WTC11 (cell line): Measurements from ENCODE around the gene FBXL7. TPM values are rescaled to one million over a fixed set of nuclear protein-coding genes. Genes with fewer than 3 reads are reported as not detected.
A peak's percentile ranks its signal among the peaks of the same experiment; 100 is the strongest.

ENCODE experiments used
- ATAC-seq: fragments of 200-7000 bp; cut with Tn5 transposase; 2 replicates; pipeline ENCODE4 v1.10.0; 2021; ENCODE audit warnings: mild to moderate bottlenecking, moderate library complexity
- CTCF ChIA-PET: fragments of 300-600 bp; sonication (Branson Sonifier 250); formaldehyde crosslinking; loops from one replicate; lab custom pipeline; 2021; ENCODE audit warnings: antibody characterized with exemption; lab: Charles Lee
- POLR2A ChIA-PET: fragments of 350-600 bp; sonication (Branson Sonifier 250); formaldehyde crosslinking; loops from one replicate; lab custom pipeline; 2021; ENCODE audit warnings: antibody characterized with exemption; lab: Charles Lee
- DNase-seq: peaks from one replicate; pipeline ENCODE4 v3.0.0; 2021; ENCODE audit warnings: low spot score
- H3K27ac Mint-ChIP-seq: 2 replicates; pipeline ENCODE4 v1.8.0; 2021; ENCODE audit warnings: mixed read lengths
- H3K27me3 Mint-ChIP-seq: 2 replicates; pipeline ENCODE4 v1.8.0; 2021; ENCODE audit warnings: low read depth, mild to moderate bottlenecking, moderate library complexity, mixed read lengths
- H3K36me3 Mint-ChIP-seq: 2 replicates; pipeline ENCODE4 v1.8.0; 2021; ENCODE audit warnings: mixed read lengths
- H3K4me1 Mint-ChIP-seq: 2 replicates; pipeline ENCODE4 v1.8.0; 2022; ENCODE audit warnings: mixed read lengths
- H3K4me3 Mint-ChIP-seq: 2 replicates; pipeline ENCODE4 v1.8.0; 2021; ENCODE audit warnings: mild to moderate bottlenecking, moderate library complexity, mixed read lengths
- H3K9me3 Mint-ChIP-seq: 2 replicates; pipeline ENCODE4 v1.8.0; 2021; ENCODE audit warnings: mixed read lengths
- CBFB ChIP-seq: sonication (generic); formaldehyde crosslinking; IDR thresholded peaks from 2 replicates; pipeline ENCODE4 v1.8.1; 2022; ENCODE audit warnings: mild to moderate bottlenecking, low read depth, missing genetic modification reagents
- CREM ChIP-seq: sonication (generic); formaldehyde crosslinking; IDR thresholded peaks from 2 replicates; pipeline ENCODE4 v1.8.1; 2022; ENCODE audit warnings: mild to moderate bottlenecking, missing genetic modification reagents, moderate library complexity
- ESRRA ChIP-seq: sonication (generic); formaldehyde crosslinking; IDR thresholded peaks from 2 replicates; pipeline ENCODE4 v1.8.1; 2022; ENCODE audit warnings: mild to moderate bottlenecking, missing genetic modification reagents, borderline replicate concordance
- FOXJ3 ChIP-seq: sonication (generic); formaldehyde crosslinking; IDR thresholded peaks from 2 replicates; pipeline ENCODE4 v1.9.0; 2021; ENCODE audit warnings: missing genetic modification reagents, mild to moderate bottlenecking, borderline replicate concordance
- MXD4 ChIP-seq: fragments of 250-450 bp; sonication (Bioruptor Pico); IDR thresholded peaks from 2 replicates; pipeline ENCODE4 v1.8.0; 2021; ENCODE audit warnings: mild to moderate bottlenecking, moderate library complexity, borderline replicate concordance
- MYBL2 ChIP-seq: sonication (generic); formaldehyde crosslinking; IDR thresholded peaks from 2 replicates; pipeline ENCODE4 v1.8.1; 2023; ENCODE audit warnings: mild to moderate bottlenecking, moderate library complexity, missing genetic modification reagents
- NFE2L1 ChIP-seq: sonication (generic); formaldehyde crosslinking; IDR thresholded peaks from 2 replicates; pipeline ENCODE4 v1.8.1; 2023; ENCODE audit warnings: missing genetic modification reagents
- NFYB ChIP-seq: sonication (generic); formaldehyde crosslinking; conservative IDR thresholded peaks from 2 replicates; pipeline ENCODE4 v1.8.0; 2022; ENCODE audit warnings: low read depth, missing genetic modification reagents
- PRRX2 ChIP-seq: fragments of 250-450 bp; sonication (Bioruptor Pico); IDR thresholded peaks from 2 replicates; pipeline ENCODE4 v1.8.0; 2021; ENCODE audit warnings: mild to moderate bottlenecking
- SOX15 ChIP-seq: fragments of 250-450 bp; sonication (Bioruptor Pico); IDR thresholded peaks from 2 replicates; pipeline ENCODE4 v1.9.0; 2021; ENCODE audit warnings: mild to moderate bottlenecking
- TCF7 ChIP-seq: sonication (generic); formaldehyde crosslinking; IDR thresholded peaks from 2 replicates; pipeline ENCODE4 v1.8.0; 2022; ENCODE audit warnings: mild to moderate bottlenecking, low read depth, missing genetic modification reagents, moderate library complexity
- ZBTB21 ChIP-seq: sonication (generic); formaldehyde crosslinking; IDR thresholded peaks from 2 replicates; pipeline ENCODE4 v1.8.1; 2023; ENCODE audit warnings: mild to moderate bottlenecking, missing genetic modification reagents, borderline replicate concordance
- ZNF416 ChIP-seq: fragments of 250-450 bp; sonication (Bioruptor Pico); IDR thresholded peaks from 2 replicates; pipeline ENCODE4 v1.9.0; 2021; ENCODE audit warnings: mild to moderate bottlenecking, inconsistent platforms
- ZNF671 ChIP-seq: fragments of 250-450 bp; sonication (Bioruptor Pico); IDR thresholded peaks from 2 replicates; pipeline ENCODE4 v1.8.0; 2021; ENCODE audit warnings: mild to moderate bottlenecking
- total RNA-seq: library from RNA; stranded (reverse); gene quantifications from 3 replicates; pipeline ENCODE4 v1.2.3, GENCODE V29; 2021
- TF ChIP-seq, protein P1 (sequence below): fragments of 200-600 bp; IDR thresholded peaks from 2 replicates; pipeline ENCODE4 v1.8.0; 2022; ENCODE audit warnings: antibody characterized with exemption
- TF ChIP-seq, protein P2 (sequence below): fragments of 250-450 bp; sonication (Bioruptor Pico); IDR thresholded peaks from 2 replicates; pipeline ENCODE4 v1.9.0; 2021; ENCODE audit warnings: moderate library complexity, mild to moderate bottlenecking, inconsistent platforms, borderline replicate concordance
- TF ChIP-seq, protein P3 (sequence below): sonication (generic); formaldehyde crosslinking; conservative IDR thresholded peaks from 2 replicates; pipeline ENCODE4 v1.8.1; 2023; ENCODE audit warnings: mild to moderate bottlenecking, low read depth, missing genetic modification reagents, moderate library complexity
- TF ChIP-seq, protein P4 (sequence below): sonication (generic); formaldehyde crosslinking; IDR thresholded peaks from 2 replicates; pipeline ENCODE4 v1.8.0; 2023; ENCODE audit warnings: missing genetic modification reagents
- TF ChIP-seq, protein P5 (sequence below): sonication (generic); formaldehyde crosslinking; IDR thresholded peaks from 2 replicates; pipeline ENCODE4 v1.8.1; 2022; ENCODE audit warnings: mild to moderate bottlenecking, moderate library complexity, missing genetic modification reagents
- TF ChIP-seq, protein P6 (sequence below): sonication (generic); formaldehyde crosslinking; IDR thresholded peaks from 2 replicates; pipeline ENCODE4 v1.8.1; 2023; ENCODE audit warnings: mild to moderate bottlenecking, missing genetic modification reagents, borderline replicate concordance

Gene FBXL7
- total RNA-seq, 1 experiment from 2014 or later: 13.8 TPM

DNA sequence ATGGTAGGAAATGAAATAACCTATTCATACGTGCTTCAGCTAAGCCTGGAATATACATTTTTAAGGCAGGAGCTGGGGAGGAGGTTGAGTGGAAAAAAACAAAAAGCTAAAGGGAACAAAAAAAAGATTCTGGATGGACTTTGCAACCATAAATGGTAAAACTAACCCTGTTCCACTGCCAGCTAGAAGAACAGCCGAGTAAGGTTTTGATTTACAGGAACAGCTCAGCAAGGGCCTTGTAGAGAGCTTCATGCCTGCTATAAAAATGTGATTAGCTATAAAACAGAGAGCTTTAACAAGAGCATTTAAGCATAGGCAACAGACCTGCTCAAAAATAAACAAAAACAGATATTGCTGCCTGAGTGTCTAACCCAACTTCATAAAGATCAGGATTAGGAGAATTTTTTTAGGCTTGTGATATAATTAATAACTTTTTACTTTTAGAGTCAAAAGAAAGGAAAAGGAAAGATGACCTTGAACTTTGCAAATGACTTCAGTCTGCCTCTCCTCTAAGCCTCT is 194.8 kb downstream of the FBXL7 start (continued):
- TF ChIP-seq, protein P1, sequence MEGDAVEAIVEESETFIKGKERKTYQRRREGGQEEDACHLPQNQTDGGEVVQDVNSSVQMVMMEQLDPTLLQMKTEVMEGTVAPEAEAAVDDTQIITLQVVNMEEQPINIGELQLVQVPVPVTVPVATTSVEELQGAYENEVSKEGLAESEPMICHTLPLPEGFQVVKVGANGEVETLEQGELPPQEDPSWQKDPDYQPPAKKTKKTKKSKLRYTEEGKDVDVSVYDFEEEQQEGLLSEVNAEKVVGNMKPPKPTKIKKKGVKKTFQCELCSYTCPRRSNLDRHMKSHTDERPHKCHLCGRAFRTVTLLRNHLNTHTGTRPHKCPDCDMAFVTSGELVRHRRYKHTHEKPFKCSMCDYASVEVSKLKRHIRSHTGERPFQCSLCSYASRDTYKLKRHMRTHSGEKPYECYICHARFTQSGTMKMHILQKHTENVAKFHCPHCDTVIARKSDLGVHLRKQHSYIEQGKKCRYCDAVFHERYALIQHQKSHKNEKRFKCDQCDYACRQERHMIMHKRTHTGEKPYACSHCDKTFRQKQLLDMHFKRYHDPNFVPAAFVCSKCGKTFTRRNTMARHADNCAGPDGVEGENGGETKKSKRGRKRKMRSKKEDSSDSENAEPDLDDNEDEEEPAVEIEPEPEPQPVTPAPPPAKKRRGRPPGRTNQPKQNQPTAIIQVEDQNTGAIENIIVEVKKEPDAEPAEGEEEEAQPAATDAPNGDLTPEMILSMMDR: no peak
- TF ChIP-seq FOXJ3 (CRISPR knock-in tag): no peak
- TF ChIP-seq, protein P2, sequence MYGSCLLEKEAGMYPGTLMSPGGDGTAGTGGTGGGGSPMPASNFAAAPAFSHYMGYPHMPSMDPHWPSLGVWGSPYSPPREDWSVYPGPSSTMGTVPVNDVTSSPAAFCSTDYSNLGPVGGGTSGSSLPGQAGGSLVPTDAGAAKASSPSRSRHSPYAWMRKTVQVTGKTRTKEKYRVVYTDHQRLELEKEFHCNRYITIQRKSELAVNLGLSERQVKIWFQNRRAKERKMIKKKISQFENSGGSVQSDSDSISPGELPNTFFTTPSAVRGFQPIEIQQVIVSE (CRISPR knock-in tag): no peak
- TF ChIP-seq CBFB (CRISPR knock-in tag): no peak
- no peak for TF ChIP-seq NFE2L1 (CRISPR knock-in tag)
- no peak for TF ChIP-seq PRRX2

DNA sequence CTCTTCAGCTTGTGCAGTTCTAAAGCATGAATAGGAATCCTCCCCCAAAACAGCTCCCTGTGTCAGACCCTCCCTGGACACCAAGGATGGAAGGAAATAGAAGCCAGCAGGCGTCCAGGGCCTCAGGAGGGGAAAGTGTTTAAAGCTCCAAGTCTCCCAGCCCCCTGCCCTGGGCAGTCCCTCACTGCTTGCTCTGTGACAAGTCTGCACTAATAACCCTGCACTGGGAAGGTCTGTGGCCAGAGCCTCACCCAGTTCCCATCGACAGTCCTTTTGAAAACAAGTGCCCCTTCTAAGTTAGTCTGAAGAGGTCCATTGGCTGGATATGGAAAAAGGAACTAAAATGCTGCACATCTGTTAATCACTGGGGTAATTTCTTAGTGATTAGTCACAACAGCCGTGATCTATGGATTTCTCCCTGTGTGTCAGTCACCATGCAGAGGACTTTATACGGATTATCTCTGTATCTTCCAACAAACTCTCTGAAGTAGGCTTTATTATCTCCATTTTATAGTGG is 195.3 kb downstream of the FBXL7 start:
- CTCF ChIA-PET: interaction anchor here (0.6 to 2.3 kb wide), 3 partner anchors 9 to 129 kb away, joined by 3 to 10 read pairs (median 3); no protein-coding TSS in a partner anchor

DNA sequence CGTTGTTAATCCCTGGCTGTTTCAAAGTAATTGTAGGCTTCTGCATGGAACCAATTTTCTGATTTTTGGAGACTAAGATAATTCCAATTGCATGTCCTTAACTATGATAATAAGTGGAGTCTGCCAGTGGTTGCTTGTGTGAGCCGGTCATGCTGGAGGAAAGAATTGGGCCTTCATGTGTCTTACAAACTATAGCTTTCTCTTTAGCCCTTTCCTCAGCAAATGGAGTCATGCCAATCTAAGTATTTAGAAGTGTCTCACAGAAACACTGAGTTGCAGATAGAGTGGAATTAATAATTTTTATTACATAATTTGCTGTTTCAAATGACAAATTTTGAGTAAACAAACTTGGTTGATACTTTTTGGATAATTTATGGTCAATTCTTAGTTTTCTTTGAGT is 200.4 kb downstream of the FBXL7 start:
- no peak for ATAC-seq
- no peaks in the 10 kb centered on the region for H3K27me3 Mint-ChIP-seq
- CTCF ChIA-PET: interaction anchor here (1.7 kb wide), 1 partner anchor 17 kb away, joined by 4 read pairs; no protein-coding TSS in a partner anchor

More for the DNA sequence above, 195.3 kb downstream of the FBXL7 start:
- Mint-ChIP-seq H3K4me3 (no peak overlapping the region), H3K27ac (no peak overlapping the region), H3K4me1 (peaks cover 42% of the 10 kb centered on the region), H3K27me3 (no peaks in the 10 kb centered on the region), H3K9me3 (no peaks in the 10 kb centered on the region), H3K36me3 (no peaks in the 10 kb centered on the region)
- POLR2A ChIA-PET: no interaction called here
- DNase-seq (no peak), ATAC-seq (peak; percentile 59)
- TF ChIP-seq, protein P3, sequence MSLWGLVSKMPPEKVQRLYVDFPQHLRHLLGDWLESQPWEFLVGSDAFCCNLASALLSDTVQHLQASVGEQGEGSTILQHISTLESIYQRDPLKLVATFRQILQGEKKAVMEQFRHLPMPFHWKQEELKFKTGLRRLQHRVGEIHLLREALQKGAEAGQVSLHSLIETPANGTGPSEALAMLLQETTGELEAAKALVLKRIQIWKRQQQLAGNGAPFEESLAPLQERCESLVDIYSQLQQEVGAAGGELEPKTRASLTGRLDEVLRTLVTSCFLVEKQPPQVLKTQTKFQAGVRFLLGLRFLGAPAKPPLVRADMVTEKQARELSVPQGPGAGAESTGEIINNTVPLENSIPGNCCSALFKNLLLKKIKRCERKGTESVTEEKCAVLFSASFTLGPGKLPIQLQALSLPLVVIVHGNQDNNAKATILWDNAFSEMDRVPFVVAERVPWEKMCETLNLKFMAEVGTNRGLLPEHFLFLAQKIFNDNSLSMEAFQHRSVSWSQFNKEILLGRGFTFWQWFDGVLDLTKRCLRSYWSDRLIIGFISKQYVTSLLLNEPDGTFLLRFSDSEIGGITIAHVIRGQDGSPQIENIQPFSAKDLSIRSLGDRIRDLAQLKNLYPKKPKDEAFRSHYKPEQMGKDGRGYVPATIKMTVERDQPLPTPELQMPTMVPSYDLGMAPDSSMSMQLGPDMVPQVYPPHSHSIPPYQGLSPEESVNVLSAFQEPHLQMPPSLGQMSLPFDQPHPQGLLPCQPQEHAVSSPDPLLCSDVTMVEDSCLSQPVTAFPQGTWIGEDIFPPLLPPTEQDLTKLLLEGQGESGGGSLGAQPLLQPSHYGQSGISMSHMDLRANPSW (CRISPR knock-in tag): no peak
- TF ChIP-seq ZNF416 (CRISPR knock-in tag) (no peak), TCF7 (CRISPR knock-in tag) (no peak), NFYB (CRISPR knock-in tag) (no peak), ZBTB21 (CRISPR knock-in tag) (no peak), MYBL2 (CRISPR knock-in tag) (no peak), CREM (no peak), ZNF671 (no peak), SOX15 (CRISPR knock-in tag) (no peak), MXD4 (CRISPR knock-in tag) (no peak), ESRRA (CRISPR knock-in tag) (no peak)
- TF ChIP-seq, protein P4, sequence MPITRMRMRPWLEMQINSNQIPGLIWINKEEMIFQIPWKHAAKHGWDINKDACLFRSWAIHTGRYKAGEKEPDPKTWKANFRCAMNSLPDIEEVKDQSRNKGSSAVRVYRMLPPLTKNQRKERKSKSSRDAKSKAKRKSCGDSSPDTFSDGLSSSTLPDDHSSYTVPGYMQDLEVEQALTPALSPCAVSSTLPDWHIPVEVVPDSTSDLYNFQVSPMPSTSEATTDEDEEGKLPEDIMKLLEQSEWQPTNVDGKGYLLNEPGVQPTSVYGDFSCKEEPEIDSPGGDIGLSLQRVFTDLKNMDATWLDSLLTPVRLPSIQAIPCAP: no peak
- TF ChIP-seq, protein P5, sequence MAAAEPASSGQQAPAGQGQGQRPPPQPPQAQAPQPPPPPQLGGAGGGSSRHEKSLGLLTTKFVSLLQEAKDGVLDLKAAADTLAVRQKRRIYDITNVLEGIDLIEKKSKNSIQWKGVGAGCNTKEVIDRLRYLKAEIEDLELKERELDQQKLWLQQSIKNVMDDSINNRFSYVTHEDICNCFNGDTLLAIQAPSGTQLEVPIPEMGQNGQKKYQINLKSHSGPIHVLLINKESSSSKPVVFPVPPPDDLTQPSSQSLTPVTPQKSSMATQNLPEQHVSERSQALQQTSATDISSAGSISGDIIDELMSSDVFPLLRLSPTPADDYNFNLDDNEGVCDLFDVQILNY (CRISPR knock-in tag): no peak

More for the DNA sequence above, 200.4 kb downstream of the FBXL7 start:
- no peak for DNase-seq
- no peak overlapping the region for H3K4me3 Mint-ChIP-seq
- H3K9me3 Mint-ChIP-seq: peaks cover 4% of the 10 kb centered on the region
- no peak for TF ChIP-seq ZNF416 (CRISPR knock-in tag)
- no peak for TF ChIP-seq ZBTB21 (CRISPR knock-in tag)
- TF ChIP-seq, protein P6, sequence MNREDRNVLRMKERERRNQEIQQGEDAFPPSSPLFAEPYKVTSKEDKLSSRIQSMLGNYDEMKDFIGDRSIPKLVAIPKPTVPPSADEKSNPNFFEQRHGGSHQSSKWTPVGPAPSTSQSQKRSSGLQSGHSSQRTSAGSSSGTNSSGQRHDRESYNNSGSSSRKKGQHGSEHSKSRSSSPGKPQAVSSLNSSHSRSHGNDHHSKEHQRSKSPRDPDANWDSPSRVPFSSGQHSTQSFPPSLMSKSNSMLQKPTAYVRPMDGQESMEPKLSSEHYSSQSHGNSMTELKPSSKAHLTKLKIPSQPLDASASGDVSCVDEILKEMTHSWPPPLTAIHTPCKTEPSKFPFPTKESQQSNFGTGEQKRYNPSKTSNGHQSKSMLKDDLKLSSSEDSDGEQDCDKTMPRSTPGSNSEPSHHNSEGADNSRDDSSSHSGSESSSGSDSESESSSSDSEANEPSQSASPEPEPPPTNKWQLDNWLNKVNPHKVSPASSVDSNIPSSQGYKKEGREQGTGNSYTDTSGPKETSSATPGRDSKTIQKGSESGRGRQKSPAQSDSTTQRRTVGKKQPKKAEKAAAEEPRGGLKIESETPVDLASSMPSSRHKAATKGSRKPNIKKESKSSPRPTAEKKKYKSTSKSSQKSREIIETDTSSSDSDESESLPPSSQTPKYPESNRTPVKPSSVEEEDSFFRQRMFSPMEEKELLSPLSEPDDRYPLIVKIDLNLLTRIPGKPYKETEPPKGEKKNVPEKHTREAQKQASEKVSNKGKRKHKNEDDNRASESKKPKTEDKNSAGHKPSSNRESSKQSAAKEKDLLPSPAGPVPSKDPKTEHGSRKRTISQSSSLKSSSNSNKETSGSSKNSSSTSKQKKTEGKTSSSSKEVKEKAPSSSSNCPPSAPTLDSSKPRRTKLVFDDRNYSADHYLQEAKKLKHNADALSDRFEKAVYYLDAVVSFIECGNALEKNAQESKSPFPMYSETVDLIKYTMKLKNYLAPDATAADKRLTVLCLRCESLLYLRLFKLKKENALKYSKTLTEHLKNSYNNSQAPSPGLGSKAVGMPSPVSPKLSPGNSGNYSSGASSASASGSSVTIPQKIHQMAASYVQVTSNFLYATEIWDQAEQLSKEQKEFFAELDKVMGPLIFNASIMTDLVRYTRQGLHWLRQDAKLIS (CRISPR knock-in tag): no peak
- H3K4me1 Mint-ChIP-seq: peaks cover 42% of the 10 kb centered on the region
- no peak overlapping the region for H3K27ac Mint-ChIP-seq
- no peaks in the 10 kb centered on the region; the same call in 1 of the 2 replicates for H3K36me3 Mint-ChIP-seq
- POLR2A ChIA-PET: no interaction called here
